ENCODE measurements around the gene NFKBIL1.
A peak's percentile ranks its signal among the peaks of the same experiment; 100 is the strongest.
"Not testable (repeated sequence)": the region's sequence is repeated elsewhere in the genome, so short reads cannot be mapped to it uniquely, and the experiment has no call there.

Gene NFKBIL1
- total RNA-seq = 5.3 to 9.4 reads per million in 2 donors

GRCh38 chr6:31546958-31547726 lies at the start of gene NFKBIL1:
Gene NFKBIL1, plus strand, starts transcription at chr6:31547608. Its CDS starts 87 bp downstream, at chr6:31547695.
- DNase-seq = peak; percentile 63 to 97 (median 85)

GRCh38 chr6:31498748-31499147 lies 48.7 kb upstream of the NFKBIL1 start:
- no peak for DNase-seq

- DNase-seq = not testable (repeated sequence)
These were observed 47.8 kb upstream of the NFKBIL1 start for GRCh38 chr6:31499648-31500047.

GRCh38 chr6:31502586-31502985 lies 44.8 kb upstream of the NFKBIL1 start:
- DNase-seq = no peak

GRCh38 chr6:31509036-31509435 lies 38.4 kb upstream of the NFKBIL1 start:
- DNase-seq = not testable (repeated sequence)

- no peak for DNase-seq
These were observed 37.4 kb upstream of the NFKBIL1 start for GRCh38 chr6:31510007-31510406.

GRCh38 chr6:31513456-31514165 lies 33.8 kb upstream of the NFKBIL1 start:
- DNase-seq = no peak

GRCh38 chr6:31521835-31522234 lies 25.6 kb upstream of the NFKBIL1 start:
- no peak for DNase-seq

GRCh38 chr6:31525553-31525931 lies 21.9 kb upstream of the NFKBIL1 start:
- no peak for DNase-seq

- no peak for DNase-seq
These were observed 21.3 kb upstream of the NFKBIL1 start for GRCh38 chr6:31525932-31526591.

- no peak for DNase-seq
These were observed 19.1 kb upstream of the NFKBIL1 start for GRCh38 chr6:31528307-31528777.

GRCh38 chr6:31528821-31529328 lies 18.5 kb upstream of the NFKBIL1 start, which contains the start of gene MCCD1:
Gene MCCD1, plus strand, starts transcription at chr6:31528962. Its CDS starts 53 bp downstream, at chr6:31529015.
- DNase-seq = no peak

- DNase-seq = no peak
These were observed 17.9 kb upstream of the NFKBIL1 start for GRCh38 chr6:31529329-31530150.

- DNase-seq = no peak
These were observed 16.7 kb upstream of the NFKBIL1 start for GRCh38 chr6:31530659-31531058.

- no peak for DNase-seq
These were observed 16.2 kb upstream of the NFKBIL1 start for GRCh38 chr6:31531162-31531561.

GRCh38 chr6:31531771-31532643 lies 15.4 kb upstream of the NFKBIL1 start:
- no peak for DNase-seq

- DNase-seq = no peak
These were observed 14.6 kb upstream of the NFKBIL1 start for GRCh38 chr6:31532644-31533454.

GRCh38 chr6:31533455-31533841 lies 14.0 kb upstream of the NFKBIL1 start:
- DNase-seq = no peak

- DNase-seq = no peak
These were observed 13.4 kb upstream of the NFKBIL1 start for GRCh38 chr6:31534011-31534410.

GRCh38 chr6:31534521-31535040 lies 12.8 kb upstream of the NFKBIL1 start:
- DNase-seq = no peak

All from T-helper 2 cell (primary cell).